ENCODE measurements around the gene NLRP7. TPM values are rescaled to one million over a fixed set of nuclear protein-coding genes. Genes with fewer than 3 reads are reported as not detected.
A peak's percentile ranks its signal among the peaks of the same experiment; 100 is the strongest.
"Not testable (repeated sequence)": the region's sequence is repeated elsewhere in the genome, so short reads cannot be mapped to it uniquely, and the experiment has no call there.

NLRP7 gene
- total RNA-seq: not detected
- total RNA-seq (2013): not detected
- 0 to 0.06 (median 0) reads per million in 29 experiments for total RNA-seq

- ATAC-seq (replicated peaks in 1 of 4) (no peak), DNase-seq (no peak)
- Histone ChIP-seq H3K27ac (ENCODE audit: low read length) (no peak within 1 kb of the TSS), H3K36me3 (ENCODE audit: control insufficient read depth in 2 of 2, extremely low read depth in 1 of 2, insufficient read depth in 1 of 2, low read length in 1 of 2) (no peaks in the 10 kb centered on the region), H3K27me3 (replicated peaks in 1 of 2; ENCODE audit: control insufficient read depth in 2 of 2, extremely low read depth in 1 of 2, insufficient read depth in 2 of 2, low read length in 1 of 2) (peaks cover 0 to 8% of the 10 kb centered on the region in 2 experiments), H3K4me3 (ENCODE audit: control insufficient read depth in 1 of 2, extremely low read depth in 1 of 2, low read length in 1 of 2) (no peak within 1 kb of the TSS), H3K9me3 (no peaks in the 10 kb centered on the region), H3K4me1 (ENCODE audit: control insufficient read depth in 1 of 2, extremely low read depth in 1 of 2, insufficient read depth in 2 of 2, low read length in 2 of 2) (no peaks in the 10 kb centered on the region)
- ChIA-PET CTCF (no interaction called here), POLR2A (no interaction called here)
- Mint-ChIP-seq H3K27me3 (peaks cover 3% of the 10 kb centered on the region in 2 donors), H3K36me3 (no peaks in the 10 kb centered on the region), H3K27ac (no peak within 1 kb of the TSS), H3K4me3 (no peak within 1 kb of the TSS), H3K9me3 (no peaks in the 10 kb centered on the region), H3K4me1 (no peaks in the 10 kb centered on the region)
- 60% methylated on average over 1 of the region's 8 CpGs for WGBS (ENCODE audit: insufficient coverage)
These were observed at the start of gene NLRP7 for GRCh38 chr19:54947381-54947780. NLRP7 (minus strand) TSS chr19:54947530.

GRCh38 chr19:54995561-54995960 is 48.2 kb upstream of the NLRP7 start:
- H3K4me3 ChIP-seq (ENCODE audit: control insufficient read depth in 1 of 2, extremely low read depth in 1 of 2, low read length in 1 of 2): no peak overlapping the region
- no peaks in the 10 kb centered on the region for H3K4me1 ChIP-seq (ENCODE audit: control insufficient read depth in 1 of 2, extremely low read depth in 1 of 2, insufficient read depth in 2 of 2, low read length in 2 of 2)
- Mint-ChIP-seq H3K27ac (no peak overlapping the region), H3K9me3 (peaks cover 0 to 11% (median 1%) of the 10 kb centered on the region in 3 donors), H3K36me3 (peaks cover 4% of the 10 kb centered on the region), H3K27me3 (peaks cover 3 to 13% of the 10 kb centered on the region in 2 donors), H3K4me3 (no peak overlapping the region), H3K4me1 (no peaks in the 10 kb centered on the region)
- DNase-seq (no peak), ATAC-seq (replicated peaks in 1 of 4) (no peak)
- CTCF ChIA-PET: no interaction called here
- no peaks in the 10 kb centered on the region for H3K36me3 ChIP-seq (ENCODE audit: control insufficient read depth in 2 of 2, extremely low read depth in 1 of 2, insufficient read depth in 1 of 2, low read length in 1 of 2)
- H3K27ac ChIP-seq (ENCODE audit: low read length): no peak overlapping the region
- 75% methylated on average over 2 of the region's 3 CpGs for WGBS (ENCODE audit: insufficient coverage)
- H3K9me3 ChIP-seq: no peaks in the 10 kb centered on the region
- peaks cover 0 to 8% of the 10 kb centered on the region in 2 experiments for H3K27me3 ChIP-seq (replicated peaks in 1 of 2; ENCODE audit: control insufficient read depth in 2 of 2, extremely low read depth in 1 of 2, insufficient read depth in 2 of 2, low read length in 1 of 2)
- POLR2A ChIA-PET: no interaction called here

- H3K9me3 ChIP-seq; DNase-seq; H3K27me3 ChIP-seq (replicated peaks in 1 of 2; ENCODE audit: control insufficient read depth in 2 of 2, extremely low read depth in 1 of 2, insufficient read depth in 2 of 2, low read length in 1 of 2); H3K27ac Mint-ChIP-seq; CTCF ChIA-PET; H3K4me3 ChIP-seq (ENCODE audit: control insufficient read depth in 1 of 2, extremely low read depth in 1 of 2, low read length in 1 of 2); H3K36me3 Mint-ChIP-seq; ATAC-seq (replicated peaks in 1 of 4); H3K4me1 Mint-ChIP-seq; H3K27ac ChIP-seq (ENCODE audit: low read length); H3K4me1 ChIP-seq (ENCODE audit: control insufficient read depth in 1 of 2, extremely low read depth in 1 of 2, insufficient read depth in 2 of 2, low read length in 2 of 2); H3K36me3 ChIP-seq (ENCODE audit: control insufficient read depth in 2 of 2, extremely low read depth in 1 of 2, insufficient read depth in 1 of 2, low read length in 1 of 2); H3K4me3 Mint-ChIP-seq; POLR2A ChIA-PET: not testable (repeated sequence)
- 96% methylated on average over 10 of the region's 11 CpGs for WGBS (ENCODE audit: insufficient coverage)
- Mint-ChIP-seq H3K27me3 (peaks cover 7 to 16% of the 10 kb centered on the region in 2 donors), H3K9me3 (peaks cover 0 to 11% (median 0%) of the 10 kb centered on the region in 3 donors)
These were observed 42.2 kb upstream of the NLRP7 start for GRCh38 chr19:54989531-54989930.

GRCh38 chr19:54982562-54982961 is 35.2 kb upstream of the NLRP7 start:
- H3K36me3 Mint-ChIP-seq; H3K27me3 Mint-ChIP-seq; CTCF ChIA-PET; POLR2A ChIA-PET; H3K4me1 Mint-ChIP-seq; ATAC-seq (replicated peaks in 1 of 4); H3K4me3 ChIP-seq (ENCODE audit: control insufficient read depth in 1 of 2, extremely low read depth in 1 of 2, low read length in 1 of 2); DNase-seq; H3K27ac Mint-ChIP-seq; H3K4me1 ChIP-seq (ENCODE audit: control insufficient read depth in 1 of 2, extremely low read depth in 1 of 2, insufficient read depth in 2 of 2, low read length in 2 of 2); H3K9me3 ChIP-seq; H3K27me3 ChIP-seq (replicated peaks in 1 of 2; ENCODE audit: control insufficient read depth in 2 of 2, extremely low read depth in 1 of 2, insufficient read depth in 2 of 2, low read length in 1 of 2); H3K27ac ChIP-seq (ENCODE audit: low read length); H3K36me3 ChIP-seq (ENCODE audit: control insufficient read depth in 2 of 2, extremely low read depth in 1 of 2, insufficient read depth in 1 of 2, low read length in 1 of 2); H3K9me3 Mint-ChIP-seq; H3K4me3 Mint-ChIP-seq: not testable (repeated sequence)
- 96% methylated on average over 7 of the region's 23 CpGs for WGBS (ENCODE audit: insufficient coverage)

GRCh38 chr19:54973229-54974090 is 26.1 kb upstream of the NLRP7 start:
- CTCF ChIA-PET; H3K27me3 Mint-ChIP-seq; POLR2A ChIA-PET; H3K36me3 Mint-ChIP-seq; H3K9me3 ChIP-seq; ATAC-seq (replicated peaks in 1 of 4); H3K4me3 ChIP-seq (ENCODE audit: control insufficient read depth in 1 of 2, extremely low read depth in 1 of 2, low read length in 1 of 2); H3K27ac Mint-ChIP-seq; H3K9me3 Mint-ChIP-seq; H3K27ac ChIP-seq (ENCODE audit: low read length); H3K4me1 ChIP-seq (ENCODE audit: control insufficient read depth in 1 of 2, extremely low read depth in 1 of 2, insufficient read depth in 2 of 2, low read length in 2 of 2); DNase-seq; H3K36me3 ChIP-seq (ENCODE audit: control insufficient read depth in 2 of 2, extremely low read depth in 1 of 2, insufficient read depth in 1 of 2, low read length in 1 of 2): not testable (repeated sequence)
- peak overlapping the region in 2 of 3 donors; percentile 11 to 17 for H3K4me3 Mint-ChIP-seq
- H3K4me1 Mint-ChIP-seq: peaks cover 6 to 12% (median 10%) of the 10 kb centered on the region in 3 donors
- 31% methylated on average over 9 of the region's 19 CpGs for WGBS (ENCODE audit: insufficient coverage)
- peaks cover 0 to 15% of the 10 kb centered on the region in 2 experiments for H3K27me3 ChIP-seq (replicated peaks in 1 of 2; ENCODE audit: control insufficient read depth in 2 of 2, extremely low read depth in 1 of 2, insufficient read depth in 2 of 2, low read length in 1 of 2)

- H3K4me3 ChIP-seq (ENCODE audit: control insufficient read depth in 1 of 2, extremely low read depth in 1 of 2, low read length in 1 of 2); H3K27ac Mint-ChIP-seq; H3K36me3 ChIP-seq (ENCODE audit: control insufficient read depth in 2 of 2, extremely low read depth in 1 of 2, insufficient read depth in 1 of 2, low read length in 1 of 2); H3K9me3 ChIP-seq; H3K27ac ChIP-seq (ENCODE audit: low read length); H3K4me1 ChIP-seq (ENCODE audit: control insufficient read depth in 1 of 2, extremely low read depth in 1 of 2, insufficient read depth in 2 of 2, low read length in 2 of 2); H3K27me3 Mint-ChIP-seq; H3K36me3 Mint-ChIP-seq; DNase-seq; H3K4me3 Mint-ChIP-seq; H3K9me3 Mint-ChIP-seq; ATAC-seq (replicated peaks in 1 of 4); POLR2A ChIA-PET; CTCF ChIA-PET: not testable (repeated sequence)
- peaks cover 0 to 19% of the 10 kb centered on the region in 2 experiments for H3K27me3 ChIP-seq (replicated peaks in 1 of 2; ENCODE audit: control insufficient read depth in 2 of 2, extremely low read depth in 1 of 2, insufficient read depth in 2 of 2, low read length in 1 of 2)
- H3K4me1 Mint-ChIP-seq: peaks cover 6 to 12% (median 10%) of the 10 kb centered on the region in 3 donors
- no CpG with 5 or more reads among the region's 5 CpGs for WGBS (ENCODE audit: insufficient coverage)
These were observed 24.1 kb upstream of the NLRP7 start for GRCh38 chr19:54971446-54971845.

All from T-cell (primary cell).